ENCODE measurements around the gene PCNX1.
"Not testable (repeated sequence)": the region's sequence is repeated elsewhere in the genome, so short reads cannot be mapped to it uniquely, and the experiment has no call there.

Gene PCNX1

GRCh38 chr14:70907176-70907995 is at the start of gene PCNX1:
Gene PCNX1 (plus strand): TSS chr14:70907459. CDS start chr14:70907851, 392 bp downstream.
- peak; percentile 93 for DNase-seq (ENCODE audit: low spot score)

- no peak for DNase-seq (ENCODE audit: low spot score)
Measured at GRCh38 chr14:70857496-70857890, 49.8 kb upstream of the PCNX1 start.

GRCh38 chr14:70858641-70859040 is 48.6 kb upstream of the PCNX1 start:
- no peak for DNase-seq (ENCODE audit: low spot score)

GRCh38 chr14:70866992-70867391 is 40.3 kb upstream of the PCNX1 start:
- DNase-seq (ENCODE audit: low spot score) = not testable (repeated sequence)

- DNase-seq (ENCODE audit: low spot score) = no peak
Measured at GRCh38 chr14:70871001-70871400, 36.3 kb upstream of the PCNX1 start.

GRCh38 chr14:70871863-70872677 is 35.2 kb upstream of the PCNX1 start:
- no peak for DNase-seq (ENCODE audit: low spot score)

- DNase-seq (ENCODE audit: low spot score) = no peak
Measured at GRCh38 chr14:70872678-70873020, 34.6 kb upstream of the PCNX1 start.

- no peak for DNase-seq (ENCODE audit: low spot score)
Measured at GRCh38 chr14:70873627-70874026, 33.6 kb upstream of the PCNX1 start.

GRCh38 chr14:70875811-70876460 is 31.3 kb upstream of the PCNX1 start:
- not testable (repeated sequence) for DNase-seq (ENCODE audit: low spot score)

- DNase-seq (ENCODE audit: low spot score) = no peak
Measured at GRCh38 chr14:70879448-70879847, 27.8 kb upstream of the PCNX1 start.

GRCh38 chr14:70880888-70881287 is 26.4 kb upstream of the PCNX1 start:
- DNase-seq (ENCODE audit: low spot score) = not testable (repeated sequence)

- DNase-seq (ENCODE audit: low spot score) = no peak
Measured at GRCh38 chr14:70881549-70882177, 25.6 kb upstream of the PCNX1 start.

GRCh38 chr14:70882776-70883492 is 24.3 kb upstream of the PCNX1 start:
- DNase-seq (ENCODE audit: low spot score) = no peak

- DNase-seq (ENCODE audit: low spot score) = no peak
Measured at GRCh38 chr14:70884595-70885342, 22.5 kb upstream of the PCNX1 start.

GRCh38 chr14:70885343-70886022 is 21.8 kb upstream of the PCNX1 start:
- DNase-seq (ENCODE audit: low spot score) = no peak

- DNase-seq (ENCODE audit: low spot score) = no peak
Measured at GRCh38 chr14:70886421-70887206, 20.6 kb upstream of the PCNX1 start.

- no peak for DNase-seq (ENCODE audit: low spot score)
Measured at GRCh38 chr14:70887207-70887681, 20.0 kb upstream of the PCNX1 start.

GRCh38 chr14:70887737-70888499 is 19.3 kb upstream of the PCNX1 start:
- no peak for DNase-seq (ENCODE audit: low spot score)
